GM21515 (cell line): ENCODE results near the gene MED20.
"Not testable (repeated sequence)": the region's sequence is repeated elsewhere in the genome, so short reads cannot be mapped to it uniquely, and the experiment has no call there.

ENCODE experiments used
- ATAC-seq: cut with Tn5 transposase; IDR thresholded peaks from one replicate; pipeline ENCODE4 v1.9.1; 2021; ENCODE audit not compliant: unreplicated experiment

MED20 gene

GRCh38 chr6:41920921-41921711, at the start of gene MED20, which contains the start of gene BYSL:
Gene MED20, minus strand, starts transcription at chr6:41921139. Its CDS starts 121 bp downstream, at chr6:41921018.
Gene BYSL, plus strand, starts transcription at chr6:41921499. Its CDS starts 64 bp downstream, at chr6:41921563.
- peak; percentile 90 for ATAC-seq

- no peak for ATAC-seq
Observed at GRCh38 chr6:41970436-41970846, 49.5 kb upstream of the MED20 start.

GRCh38 chr6:41967312-41968287, 46.7 kb upstream of the MED20 start:
- ATAC-seq, result no peak

- ATAC-seq, result no peak
Observed at GRCh38 chr6:41966961-41967311, 46.0 kb upstream of the MED20 start.

- ATAC-seq, result no peak
Observed at GRCh38 chr6:41966214-41966920, 45.4 kb upstream of the MED20 start.

GRCh38 chr6:41965429-41966213, 44.7 kb upstream of the MED20 start:
- ATAC-seq, result no peak

- ATAC-seq, result no peak
Observed at GRCh38 chr6:41964201-41964887, 43.4 kb upstream of the MED20 start.

GRCh38 chr6:41963371-41963770, 42.4 kb upstream of the MED20 start:
- ATAC-seq, result no peak

GRCh38 chr6:41960028-41960427, 39.1 kb upstream of the MED20 start:
- no peak for ATAC-seq

GRCh38 chr6:41958022-41958856, 37.3 kb upstream of the MED20 start:
- no peak for ATAC-seq

- no peak for ATAC-seq
Observed at GRCh38 chr6:41957117-41957516, 36.2 kb upstream of the MED20 start.

GRCh38 chr6:41955412-41955811, 34.5 kb upstream of the MED20 start:
- ATAC-seq, result no peak

- ATAC-seq, result no peak
Observed at GRCh38 chr6:41954668-41955067, 33.7 kb upstream of the MED20 start.

- no peak for ATAC-seq
Observed at GRCh38 chr6:41947581-41948220, 26.8 kb upstream of the MED20 start.

- no peak for ATAC-seq
Observed at GRCh38 chr6:41943456-41943855, 22.5 kb upstream of the MED20 start.

- ATAC-seq, result not testable (repeated sequence)
Observed at GRCh38 chr6:41942882-41943281, 21.9 kb upstream of the MED20 start.

- ATAC-seq, result no peak
Observed at GRCh38 chr6:41942067-41942851, 21.3 kb upstream of the MED20 start.
